Measurements from ENCODE around the gene PIGM.

GRCh38 chr1:160009801-160010200 lies 22.0 kb downstream of the PIGM start:
- TF ChIP-seq, protein P1, sequence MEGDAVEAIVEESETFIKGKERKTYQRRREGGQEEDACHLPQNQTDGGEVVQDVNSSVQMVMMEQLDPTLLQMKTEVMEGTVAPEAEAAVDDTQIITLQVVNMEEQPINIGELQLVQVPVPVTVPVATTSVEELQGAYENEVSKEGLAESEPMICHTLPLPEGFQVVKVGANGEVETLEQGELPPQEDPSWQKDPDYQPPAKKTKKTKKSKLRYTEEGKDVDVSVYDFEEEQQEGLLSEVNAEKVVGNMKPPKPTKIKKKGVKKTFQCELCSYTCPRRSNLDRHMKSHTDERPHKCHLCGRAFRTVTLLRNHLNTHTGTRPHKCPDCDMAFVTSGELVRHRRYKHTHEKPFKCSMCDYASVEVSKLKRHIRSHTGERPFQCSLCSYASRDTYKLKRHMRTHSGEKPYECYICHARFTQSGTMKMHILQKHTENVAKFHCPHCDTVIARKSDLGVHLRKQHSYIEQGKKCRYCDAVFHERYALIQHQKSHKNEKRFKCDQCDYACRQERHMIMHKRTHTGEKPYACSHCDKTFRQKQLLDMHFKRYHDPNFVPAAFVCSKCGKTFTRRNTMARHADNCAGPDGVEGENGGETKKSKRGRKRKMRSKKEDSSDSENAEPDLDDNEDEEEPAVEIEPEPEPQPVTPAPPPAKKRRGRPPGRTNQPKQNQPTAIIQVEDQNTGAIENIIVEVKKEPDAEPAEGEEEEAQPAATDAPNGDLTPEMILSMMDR (IDR thresholded peaks at IDR 0.05): no peak
- no peak for TF ChIP-seq POLR2A (IDR thresholded peaks at IDR 0.05)
- TF ChIP-seq POLR2AphosphoS5 (IDR thresholded peaks at IDR 0.05): no peak

All from transverse colon (tissue), 4 donors.